GM12878 (cell line): ENCODE measurements around the gene STOML2.
"Not testable (repeated sequence)": the region's sequence is repeated elsewhere in the genome, so short reads cannot be mapped to it uniquely, and the experiment has no call there.

Experiments used
- CTCF ChIP-seq, 3 experiments: IDR thresholded peaks in 2 of 3; conservative IDR thresholded peaks in 1 of 3; 2 replicates each; pipeline ENCODE4 v1.5.1; 2011; ENCODE audit warnings: low read depth in 3 of 3, low read length in 3 of 3, mild to moderate bottlenecking in 3 of 3, control low read depth in 2 of 3, moderate library complexity in 2 of 3, inconsistent platforms in 1 of 3, mixed read lengths in 1 of 3; ENCODE audit not compliant: control insufficient read depth in 2 of 3, insufficient read depth in 1 of 3; ENCODE audit errors: extremely low read depth in 1 of 3
- EED ChIP-seq: sonication (generic); IDR thresholded peaks from 2 replicates; pipeline ENCODE4 v1.6.1; 2016; ENCODE audit warnings: antibody characterized with exemption, low read depth
- MYB ChIP-seq: fragments of 150-350 bp; IDR thresholded peaks from 2 replicates; pipeline ENCODE4 v1.6.1; 2014; ENCODE audit warnings: mild to moderate bottlenecking, low read depth, low read length, borderline replicate concordance
- NFIC ChIP-seq: IDR thresholded peaks from 2 replicates; pipeline ENCODE4 v1.6.1; 2012; ENCODE audit warnings: low read depth, mild to moderate bottlenecking, inconsistent platforms, low read length, moderate library complexity
- NFYA ChIP-seq: IDR thresholded peaks from 2 replicates; pipeline ENCODE4 v1.6.1; 2011; ENCODE audit warnings: low read depth, mild to moderate bottlenecking, low read length, improper control_type of control experiment, borderline replicate concordance
- POLR2A ChIP-seq: IDR thresholded peaks from 2 replicates; pipeline ENCODE4 v1.6.1; 2011; ENCODE audit warnings: low read depth, mild to moderate bottlenecking, low read length
- RCOR1 ChIP-seq: conservative IDR thresholded peaks from 2 replicates; pipeline ENCODE4 v1.6.1; 2012; ENCODE audit warnings: low read depth, low read length, improper control_type of control experiment
- YY1 ChIP-seq: IDR thresholded peaks from 2 replicates; pipeline ENCODE4 v1.6.1; 2011; ENCODE audit warnings: low read depth, mild to moderate bottlenecking, low read length
- ZNF274 ChIP-seq: IDR thresholded peaks from one replicate; pipeline ENCODE4 v1.8.0; 2011; ENCODE audit not compliant: insufficient read length, insufficient read depth

- not testable (repeated sequence) for TF ChIP-seq YY1; MYB; CTCF (IDR thresholded peaks at IDR 0.05 in 2 of 3, conservative IDR thresholded peaks at IDR 0.05 in 1 of 3; ENCODE audit: control insufficient read depth in 2 of 3, extremely low read depth in 1 of 3, insufficient read depth in 1 of 3, low read depth in 3 of 3, low read length in 3 of 3); POLR2A; ZNF274; NFYA; RCOR1; NFIC; EED
Measured at GRCh38 chr9:35147941-35148563, 45.1 kb upstream of the STOML2 start.
